Muscle of leg (tissue), 11 donors: Measurements from ENCODE around the gene GDF2. TPM values are rescaled to one million over a fixed set of nuclear protein-coding genes. Genes with fewer than 3 reads are reported as not detected.

ENCODE experiments used
- DNase-seq: peaks from one replicate; pipeline ENCODE4 v3.0.0; 2013
- H3K27ac ChIP-seq: one replicate; pipeline ENCODE4 v1.5.1; 2013; ENCODE audit warnings: mild to moderate bottlenecking, low read length, control low read depth
- H3K27me3 ChIP-seq: one replicate; pipeline ENCODE4 v1.6.1; 2013; ENCODE audit warnings: low read length; ENCODE audit not compliant: control insufficient read depth, insufficient read depth
- H3K36me3 ChIP-seq: one replicate; pipeline ENCODE4 v1.6.1; 2013; ENCODE audit warnings: low read length; ENCODE audit not compliant: control insufficient read depth, insufficient read depth
- H3K4me1 ChIP-seq: one replicate; pipeline ENCODE4 v1.6.1; 2013; ENCODE audit warnings: low read length; ENCODE audit not compliant: control insufficient read depth, insufficient read depth
- H3K4me3 ChIP-seq: one replicate; pipeline ENCODE4 v1.5.1; 2013; ENCODE audit warnings: low read length, control low read depth
- H3K9me3 ChIP-seq: replicated peaks from 2 replicates; pipeline ENCODE4 v1.6.1; 2013; ENCODE audit warnings: low read depth, low read length; ENCODE audit not compliant: control insufficient read depth
- WGBS: methylation state at CpG from one replicate; pipeline ENCODE4 v1.1.5; 2013; ENCODE audit warnings: missing lambda C conversion rate; ENCODE audit not compliant: insufficient coverage; 5-methylcytosine and 5-hydroxymethylcytosine counted together
- polyA plus RNA-seq, 8 donors: library from polyadenylated mRNA; unstranded; fragments of 120-200 nt; gene quantifications; one replicate each; pipeline versions ENCODE4 v1.2.1 to v1.2.3, GENCODE V29; 2013; ENCODE audit warnings: inconsistent platforms in 1 of 8, low replicate concordance in 1 of 8; ENCODE audit not compliant: insufficient read length in 8 of 8, insufficient read depth in 1 of 8
- total RNA-seq: library from RNA; stranded (reverse); fragments of 120-200 nt; gene quantifications from one replicate; pipeline ENCODE4 v1.2.4, GENCODE V29; 2013

The GDF2 gene
- total and polyA plus RNA-seq, 9 donors: not detected

DNA sequence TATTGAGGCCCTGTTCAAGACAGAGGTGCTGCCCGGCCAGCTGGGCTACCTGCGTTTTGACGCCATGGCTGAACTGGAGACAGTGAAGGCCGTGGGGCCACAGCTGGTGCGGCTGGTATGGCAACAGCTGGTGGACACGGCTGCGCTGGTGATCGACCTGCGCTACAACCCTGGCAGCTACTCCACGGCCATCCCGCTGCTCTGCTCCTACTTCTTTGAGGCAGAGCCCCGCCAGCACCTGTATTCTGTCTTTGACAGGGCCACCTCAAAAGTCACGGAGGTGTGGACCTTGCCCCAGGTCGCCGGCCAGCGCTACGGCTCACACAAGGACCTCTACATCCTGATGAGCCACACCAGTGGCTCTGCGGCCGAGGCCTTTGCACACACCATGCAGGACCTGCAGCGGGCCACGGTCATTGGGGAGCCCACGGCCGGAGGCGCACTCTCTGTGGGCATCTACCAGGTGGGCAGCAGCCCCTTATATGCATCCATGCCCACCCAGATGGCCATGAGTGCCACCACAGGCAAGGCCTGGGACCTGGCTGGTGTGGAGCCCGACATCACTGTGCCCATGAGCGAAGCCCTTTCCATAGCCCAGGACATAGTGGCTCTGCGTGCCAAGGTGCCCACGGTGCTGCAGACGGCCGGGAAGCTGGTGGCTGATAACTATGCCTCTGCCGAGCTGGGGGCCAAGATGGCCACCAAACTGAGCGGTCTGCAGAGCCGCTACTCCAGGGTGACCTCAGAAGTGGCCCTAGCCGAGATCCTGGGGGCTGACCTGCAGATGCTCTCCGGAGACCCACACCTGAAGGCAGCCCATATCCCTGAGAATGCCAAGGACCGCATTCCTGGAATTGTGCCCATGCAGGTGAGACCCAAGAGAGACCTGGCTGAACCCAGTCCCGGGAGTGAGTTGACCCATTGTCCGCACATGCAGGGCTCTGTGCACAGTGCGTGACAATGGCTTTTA is 28.7 kb downstream of the GDF2 start:
- peaks cover 3% of the 10 kb centered on the region for H3K27me3 ChIP-seq
- peaks cover 11% of the 10 kb centered on the region for H3K4me1 ChIP-seq
- H3K27ac ChIP-seq: no peak overlapping the region
- H3K4me3 ChIP-seq: no peak overlapping the region
- H3K9me3 ChIP-seq: no peaks in the 10 kb centered on the region
- WGBS: 89% methylated on average over 39 of the region's 39 CpGs
- DNase-seq: no peak
- H3K36me3 ChIP-seq: no peaks in the 10 kb centered on the region

GRCh38 chr10:47351899-47352815 is 29.9 kb downstream of the GDF2 start:
- 83% methylated on average over 9 of the region's 14 CpGs for WGBS
- no peak overlapping the region for H3K27ac ChIP-seq
- DNase-seq: no peak
- no peaks in the 10 kb centered on the region for H3K36me3 ChIP-seq
- H3K27me3 ChIP-seq: peaks cover 3% of the 10 kb centered on the region
- no peaks in the 10 kb centered on the region for H3K9me3 ChIP-seq
- no peak overlapping the region for H3K4me3 ChIP-seq
- H3K4me1 ChIP-seq: no peaks in the 10 kb centered on the region

DNA sequence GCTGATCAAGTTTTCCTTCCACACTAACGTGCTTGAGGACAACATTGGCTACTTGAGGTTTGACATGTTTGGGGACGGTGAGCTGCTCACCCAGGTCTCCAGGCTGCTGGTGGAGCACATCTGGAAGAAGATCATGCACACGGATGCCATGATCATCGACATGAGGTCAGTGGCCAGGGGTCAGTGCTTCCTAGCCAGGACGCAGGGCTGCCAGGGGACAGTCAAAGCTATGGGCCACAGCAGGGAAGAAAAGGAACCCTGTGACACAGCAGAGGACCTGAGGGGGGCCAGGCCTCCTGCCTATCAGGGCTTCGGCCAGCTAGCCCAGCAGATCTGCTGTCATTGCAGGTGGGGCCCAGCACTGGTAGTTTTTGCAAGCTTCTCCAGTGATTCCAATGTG is 31.1 kb downstream of the GDF2 start:
- Histone ChIP-seq H3K9me3 (no peaks in the 10 kb centered on the region), H3K27me3 (peaks cover 3% of the 10 kb centered on the region)

GRCh38 chr10:47354165-47354564 is 31.9 kb downstream of the GDF2 start:
- no peaks in the 10 kb centered on the region for H3K4me1 ChIP-seq
- no peak overlapping the region for H3K27ac ChIP-seq
- H3K36me3 ChIP-seq: no peaks in the 10 kb centered on the region
- 47% methylated on average over 4 of the region's 4 CpGs for WGBS
- no peak overlapping the region for H3K4me3 ChIP-seq
- peaks cover 3% of the 10 kb centered on the region for H3K27me3 ChIP-seq
- peak; percentile 23 for DNase-seq
- no peaks in the 10 kb centered on the region for H3K9me3 ChIP-seq

More for the DNA sequence above, 31.1 kb downstream of the GDF2 start:
- 81% methylated on average over 6 of the region's 6 CpGs for WGBS
- DNase-seq: no peak
- no peaks in the 10 kb centered on the region for H3K36me3 ChIP-seq
- no peaks in the 10 kb centered on the region for H3K4me1 ChIP-seq
- H3K4me3 ChIP-seq: no peak overlapping the region
- no peak overlapping the region for H3K27ac ChIP-seq

- Histone ChIP-seq H3K4me1 (no peaks in the 10 kb centered on the region), H3K9me3 (no peaks in the 10 kb centered on the region), H3K36me3 (no peaks in the 10 kb centered on the region), H3K4me3 (no peak overlapping the region), H3K27me3 (peaks cover 3% of the 10 kb centered on the region), H3K27ac (no peak overlapping the region)
- DNase-seq: no peak
- no CpG with 5 or more reads among the region's 1 CpG for WGBS
Measured at GRCh38 chr10:47354900-47355299, 32.6 kb downstream of the GDF2 start.

GRCh38 chr10:47356708-47357107 is 34.5 kb downstream of the GDF2 start:
- Histone ChIP-seq H3K9me3 (no peaks in the 10 kb centered on the region), H3K36me3 (no peaks in the 10 kb centered on the region), H3K4me1 (peaks cover 10% of the 10 kb centered on the region), H3K4me3 (no peak overlapping the region), H3K27me3 (peaks cover 3% of the 10 kb centered on the region), H3K27ac (no peak overlapping the region)
- DNase-seq: no peak
- WGBS: 86% methylated on average over 4 of the region's 5 CpGs

- 98% methylated on average over 7 of the region's 12 CpGs for WGBS
- no peak overlapping the region for H3K27ac ChIP-seq
- no peaks in the 10 kb centered on the region for H3K9me3 ChIP-seq
- no peak overlapping the region for H3K4me3 ChIP-seq
- H3K36me3 ChIP-seq: no peaks in the 10 kb centered on the region
- H3K27me3 ChIP-seq: peaks cover 3% of the 10 kb centered on the region
- H3K4me1 ChIP-seq: peaks cover 10% of the 10 kb centered on the region
- DNase-seq: no peak
Measured at GRCh38 chr10:47357131-47357582, 34.9 kb downstream of the GDF2 start.

DNA sequence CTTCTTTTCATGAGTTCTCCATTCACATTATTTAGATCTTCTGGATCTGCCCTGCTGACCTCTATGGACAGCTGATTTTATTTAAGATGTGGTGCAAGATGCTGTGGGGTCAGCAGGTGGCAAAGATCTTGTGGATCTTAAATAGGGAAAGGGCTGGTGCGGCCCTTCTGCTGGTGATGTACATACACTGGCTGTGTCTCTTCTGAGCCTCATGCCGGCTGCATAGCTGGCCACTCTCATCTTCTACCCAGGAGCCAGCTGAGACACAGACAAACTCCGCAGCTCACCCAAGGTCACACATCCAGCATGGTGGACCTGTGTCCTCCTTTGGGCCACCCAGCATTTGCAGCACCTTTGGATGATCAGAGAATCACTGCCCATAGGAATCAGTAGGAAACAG is 35.7 kb downstream of the GDF2 start:
- H3K27me3 ChIP-seq: peaks cover under 1% of the 10 kb centered on the region
- H3K9me3 ChIP-seq: no peaks in the 10 kb centered on the region
- H3K4me1 ChIP-seq: peaks cover 10% of the 10 kb centered on the region
- H3K27ac ChIP-seq: no peak overlapping the region
- H3K36me3 ChIP-seq: no peaks in the 10 kb centered on the region
- no peak for DNase-seq
- 88% methylated on average over 3 of the region's 3 CpGs for WGBS
- no peak overlapping the region for H3K4me3 ChIP-seq

GRCh38 chr10:47358457-47358856 is 36.2 kb downstream of the GDF2 start:
- H3K9me3 ChIP-seq: no peaks in the 10 kb centered on the region
- no peak for DNase-seq
- no peak overlapping the region for H3K4me3 ChIP-seq
- H3K27ac ChIP-seq: no peak overlapping the region
- 88% methylated on average over 2 of the region's 3 CpGs for WGBS
- H3K36me3 ChIP-seq: no peaks in the 10 kb centered on the region
- H3K4me1 ChIP-seq: peaks cover 10% of the 10 kb centered on the region
- no peaks in the 10 kb centered on the region for H3K27me3 ChIP-seq

- H3K36me3 ChIP-seq: no peaks in the 10 kb centered on the region
Measured at GRCh38 chr10:47359101-47359500, 36.8 kb downstream of the GDF2 start.

More at GRCh38 chr10:47359101-47359500, 36.8 kb downstream of the GDF2 start:
- DNase-seq: no peak
- Histone ChIP-seq H3K9me3 (no peaks in the 10 kb centered on the region), H3K27me3 (no peaks in the 10 kb centered on the region), H3K4me1 (peaks cover 12% of the 10 kb centered on the region), H3K27ac (no peak overlapping the region), H3K4me3 (no peak overlapping the region)
- WGBS: 100% methylated on average over 2 of the region's 2 CpGs
